HepG2 (cell line): ENCODE results near the gene NFKBIL1. TPM values are rescaled to one million over a fixed set of nuclear protein-coding genes. Genes with fewer than 3 reads are reported as not detected.

Experiments used
- ATAC-seq: fragments of 200-7000 bp; cut with Tn5 transposase; 3 replicates; pipeline ENCODE4 v1.9.1; 2020; ENCODE audit warnings: mild to moderate bottlenecking, moderate library complexity
- BruUV-seq: library from RNA; stranded (reverse); fragments of 400-500 nt; replicated peaks from 2 replicates; lab custom pipeline; 2021; lab: Mats Ljungman, UMichigan
- CTCF ChIA-PET: fragments of 300-600 bp; formaldehyde crosslinking; extraction: SDS; loops from one replicate; lab custom pipeline; 2021; ENCODE audit warnings: low total read pairs, inconsistent platforms, low intra/inter-chr PET ratio; lab: Yijun Ruan, JAX
- POLR2A ChIA-PET: fragments of 350-600 bp; sonication (Branson Sonifier 250); formaldehyde crosslinking; loops from one replicate; lab custom pipeline; 2020; ENCODE audit warnings: antibody characterized with exemption, inconsistent platforms; lab: Yijun Ruan, JAX
- DNase-seq: peaks from one replicate; pipeline ENCODE4 v3.0.0-alpha.2; 2015; ENCODE audit warnings: low spot score
- FAIRE-seq: peaks from 3 replicates; lab custom pipeline; 2011; peaks lifted over from hg19 to GRCh38; lab: Jason Lieb, UNC
- H2AFZ ChIP-seq: one replicate; pipeline ENCODE4 v1.6.1; 2011; ENCODE audit warnings: low read length, inconsistent platforms
- H3K27ac ChIP-seq: fragments of 300-600 bp; 3 replicates; pipeline ENCODE4 v1.8.0; 2011; ENCODE audit warnings: mixed run types, mild to moderate bottlenecking, mixed read lengths, low read length, inconsistent platforms; ENCODE audit not compliant: insufficient read depth; ENCODE audit errors: extremely low read length
- H3K27me3 ChIP-seq, 2 experiments: fragments of 200-600 bp in 1 of 2; 2 replicates in 1 of 2; 3 replicates in 1 of 2; pipeline versions ENCODE4 v1.6.0 to v1.8.0; 2011; ENCODE audit warnings: low read length in 2 of 2, mild to moderate bottlenecking in 2 of 2, moderate library complexity in 2 of 2, inconsistent platforms in 1 of 2; ENCODE audit not compliant: insufficient read depth in 2 of 2, control insufficient read depth in 1 of 2
- H3K36me3 ChIP-seq, 2 experiments: fragments of 200-600 bp in 1 of 2; replicated peaks in 1 of 2; 2 replicates in 1 of 2; 3 replicates in 1 of 2; pipeline versions ENCODE4 v1.5.1 to v1.8.0; 2011; ENCODE audit warnings: low read length in 2 of 2, inconsistent platforms in 1 of 2; ENCODE audit not compliant: insufficient read depth in 2 of 2, control insufficient read depth in 1 of 2
- H3K4me1 ChIP-seq: 2 replicates; pipeline ENCODE4 v1.5.1; 2012; ENCODE audit warnings: low read length, inconsistent platforms; ENCODE audit not compliant: insufficient read depth
- H3K4me2 ChIP-seq: 2 replicates; pipeline ENCODE4 v1.6.0; 2011; ENCODE audit warnings: low read depth, low read length, inconsistent platforms
- H3K4me3 ChIP-seq, 3 experiments: fragments of 200-600 bp in 1 of 3; sonication (generic), shearing (Covaris generic) in 1 of 3; replicated peaks in 1 of 3; 2 replicates each; pipeline ENCODE4 v1.5.1; 2011 to 2016; ENCODE audit warnings: low read length in 3 of 3, inconsistent platforms in 2 of 3, low read depth in 2 of 3, mild to moderate bottlenecking in 2 of 3, control low read depth in 1 of 3, mixed read lengths in 1 of 3; ENCODE audit not compliant: insufficient read depth in 1 of 3
- H3K79me2 ChIP-seq: one replicate; pipeline ENCODE4 v1.6.1; 2011; ENCODE audit warnings: low read length, inconsistent platforms; ENCODE audit not compliant: insufficient read depth
- H3K9ac ChIP-seq: 2 replicates; pipeline ENCODE4 v1.6.0; 2011; ENCODE audit warnings: mild to moderate bottlenecking, low read depth, low read length, inconsistent platforms; ENCODE audit not compliant: insufficient read depth
- H3K9me3 ChIP-seq: 2 replicates; pipeline ENCODE4 v1.5.1; 2012; ENCODE audit warnings: mild to moderate bottlenecking, low read length
- H4K20me1 ChIP-seq: 2 replicates; pipeline ENCODE4 v1.6.0; 2011; ENCODE audit warnings: inconsistent platforms, mild to moderate bottlenecking, low read length, moderate library complexity; ENCODE audit not compliant: insufficient read depth
- ATF2 ChIP-seq: sonication (generic); formaldehyde crosslinking; IDR thresholded peaks from 2 replicates; pipeline ENCODE4 v1.4.0; 2020; ENCODE audit warnings: missing genetic modification reagents
- CHCHD3 ChIP-seq: sonication (generic); formaldehyde crosslinking; IDR thresholded peaks from 2 replicates; pipeline ENCODE4 v1.8.0; 2022; ENCODE audit warnings: mild to moderate bottlenecking, missing genetic modification reagents, moderate library complexity
- DMAP1 ChIP-seq: IDR thresholded peaks from 2 replicates; pipeline ENCODE4 v1.6.1; 2016
- E2F5 ChIP-seq: sonication (generic); formaldehyde crosslinking; conservative IDR thresholded peaks from 2 replicates; pipeline ENCODE4 v1.4.0; 2020; ENCODE audit warnings: missing genetic modification reagents
- NR2F6 ChIP-seq, 2 experiments: IDR thresholded peaks; 2 replicates each; pipeline ENCODE4 v1.6.1; 2016; ENCODE audit warnings: antibody characterized with exemption in 1 of 2, mild to moderate bottlenecking in 1 of 2
- SP4 ChIP-seq: sonication (generic); formaldehyde crosslinking; IDR thresholded peaks from 2 replicates; pipeline ENCODE4 v1.8.1; 2023; ENCODE audit warnings: mild to moderate bottlenecking, missing genetic modification reagents
- ZBTB8A ChIP-seq: sonication (generic); formaldehyde crosslinking; IDR thresholded peaks from 2 replicates; pipeline ENCODE4 v1.4.0; 2020; ENCODE audit warnings: mild to moderate bottlenecking, low read depth, missing genetic modification reagents, borderline replicate concordance
- ZFP82 ChIP-seq: sonication (generic); formaldehyde crosslinking; IDR thresholded peaks from 2 replicates; pipeline ENCODE4 v1.5.1; 2020; ENCODE audit warnings: mild to moderate bottlenecking, missing genetic modification reagents, borderline replicate concordance
- ZMAT3 ChIP-seq: sonication (generic); formaldehyde crosslinking; conservative IDR thresholded peaks from 2 replicates; pipeline ENCODE4 v1.7.0; 2021; ENCODE audit warnings: missing genetic modification reagents
- ZNF12 ChIP-seq: sonication (generic); formaldehyde crosslinking; IDR thresholded peaks from 2 replicates; pipeline ENCODE4 v1.5.0; 2020; ENCODE audit warnings: missing genetic modification reagents
- ZNF513 ChIP-seq: sonication (generic); formaldehyde crosslinking; conservative IDR thresholded peaks from 2 replicates; pipeline ENCODE4 v1.5.0; 2020; ENCODE audit warnings: missing genetic modification reagents
- ZNF800 ChIP-seq: sonication (generic); formaldehyde crosslinking; IDR thresholded peaks from 2 replicates; pipeline ENCODE4 v1.4.0; 2020; ENCODE audit warnings: missing genetic modification reagents
- ZSCAN20 ChIP-seq: sonication (generic); formaldehyde crosslinking; IDR thresholded peaks from 2 replicates; pipeline ENCODE4 v1.4.0; 2020; ENCODE audit warnings: missing genetic modification reagents, mild to moderate bottlenecking, borderline replicate concordance
- ZSCAN9 ChIP-seq: IDR thresholded peaks from 2 replicates; pipeline ENCODE4 v1.6.1; 2016; ENCODE audit warnings: borderline replicate concordance
- WGBS: methylation state at CpG from one replicate; pipeline ENCODE4 v1.1.6; 2017; ENCODE audit warnings: low lambda C conversion rate; 5-methylcytosine and 5-hydroxymethylcytosine counted together
- in situ Hi-C: cut with HindIII; loops from 2 replicates; pipeline ENCODE4 v1.10.0; 2017; ENCODE audit warnings: low pct_unique_long_range_greater_than_20kb; ENCODE audit not compliant: extremely low pct_ligation_motif_present
- intact Hi-C: fragments of 100-400 bp; cut with micrococcal nuclease; formaldehyde crosslinking; loops from one replicate; pipeline ENCODE4 v1.10.0; 2022; ENCODE audit not compliant: unreplicated experiment
- polyA plus RNA-seq, 8 experiments: library from polyadenylated mRNA; depleted of rRNA in 3 of 8; stranded (reverse) in 7 of 8; unstranded in 1 of 8; fragments of >200 nt; fragmentation: Illumina TruSeq in 4 of 8; extraction: Trizol in 4 of 8; gene quantifications; 2 replicates each; pipeline versions ENCODE4 v1.2.1 to v1.2.3, GENCODE V29; 2011 to 2016; ENCODE audit warnings: low read depth in 4 of 8, missing spikeins in 1 of 8, mixed read lengths in 1 of 8; ENCODE audit not compliant: insufficient read depth in 1 of 8
- total RNA-seq, 5 experiments: library from RNA; depleted of rRNA; stranded (reverse); fragments of >200 nt; fragmentation: Illumina TruSeq; extraction: Trizol; gene quantifications; 2 replicates each; pipeline ENCODE4 v1.2.3, GENCODE V29; 2016; ENCODE audit warnings: low read depth in 1 of 5

NFKBIL1 gene
- total and polyA plus RNA-seq, 2 of the 13 experiments (the other 11 are each of a cell fraction or from before 2014, with no cell fraction given): 9.7 to 19.5 TPM

- 7% methylated on average over 21 of the region's 21 CpGs for WGBS
- Histone ChIP-seq H3K9me3 (no peaks in the 10 kb centered on the region), H3K9ac (peak overlapping the region; percentile 65), H4K20me1 (no peaks in the 10 kb centered on the region), H3K4me2 (peak overlapping the region; percentile 99), H3K79me2 (no peaks in the 10 kb centered on the region), H3K4me3 (peak overlapping the region; percentile 67 to 88 (median 78)), H3K27ac (no peak overlapping the region), H2AFZ (peak overlapping the region; percentile 64), H3K27me3 (peaks cover 8 to 64% of the 10 kb centered on the region in 2 experiments; a peak in 4 of 5 replicates), H3K4me1 (peaks cover 25% of the 10 kb centered on the region), H3K36me3 (no peaks in the 10 kb centered on the region)
- no TSS peak for BruUV-seq
- FAIRE-seq: no peak
- DNase-seq: no peak
- CTCF ChIA-PET: interaction anchor here (1.1 to 3.2 kb wide), 5 partner anchors 15 to 1215 kb away, joined by 3 to 35 read pairs (median 5); partner anchors contain the start of gene NFKBIL1
- in situ Hi-C loops (no loop called here), intact Hi-C loops (loop anchor here (1.0 to 5.0 kb wide), 3 partner anchors 17 to 34 kb away; partner anchors contain the start of genes ATP6V1G2 and NFKBIL1)
- ATAC-seq: peak; percentile 26
- POLR2A ChIA-PET: interaction anchor here (1.2 to 2.8 kb wide), 3 partner anchors 17 to 52 kb away, joined by 3 to 15 read pairs (median 8); partner anchors contain the start of gene DDX39B
- TF ChIP-seq ATF2 (no peak), ZSCAN20 (CRISPR knock-in tag) (peak; percentile 17; the same call in 1 of the 2 replicates), E2F5 (no peak), ZFP82 (CRISPR knock-in tag) (no peak), ZMAT3 (no peak), ZNF800 (CRISPR knock-in tag) (no peak), SP4 (no peak), ZBTB8A (CRISPR knock-in tag) (no peak), ZNF513 (CRISPR knock-in tag) (no peak), DMAP1 (no peak), ZSCAN9 (CRISPR knock-in tag) (no peak), ZNF12 (no peak), NR2F6 (IDR thresholded peaks at IDR 0.05) (0 out of 2 replicates have a peak, but pooled peaks have one; percentile 7), NR2F6 (CRISPR knock-in tag; IDR thresholded peaks at IDR 0.05) (no peak), CHCHD3 (CRISPR knock-in tag) (no peak)
Observed at GRCh38 chr6:31581434-31582229, 34.2 kb downstream of the NFKBIL1 start.
